GM12801 (cell line): ENCODE results near the gene BMPR1B.

ENCODE experiments used
- TF ChIP-seq, protein P1 (sequence below): IDR thresholded peaks from one replicate; pipeline ENCODE4 v1.5.1; 2011; ENCODE audit warnings: control low read depth; ENCODE audit not compliant: insufficient read length; ENCODE audit errors: extremely low read depth

Gene BMPR1B

DNA sequence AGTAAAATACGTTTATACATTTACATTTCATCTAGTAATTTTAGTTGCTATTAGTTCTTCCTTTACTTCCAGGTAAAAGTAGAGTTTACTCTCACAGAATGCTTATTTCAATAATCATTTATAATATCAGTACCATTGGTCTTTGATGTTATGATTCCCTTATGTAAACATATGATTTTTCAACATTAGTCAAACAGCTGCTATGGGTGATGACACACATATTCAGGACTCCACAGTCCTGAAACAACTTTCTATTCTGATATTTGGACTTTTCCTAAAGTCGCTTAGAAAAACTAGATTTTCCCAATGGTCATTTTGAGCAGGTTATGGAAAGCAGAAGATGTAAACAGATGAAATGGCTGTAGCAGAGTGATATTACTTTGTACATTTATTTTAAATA is 421.2 kb downstream of the BMPR1B start:
- TF ChIP-seq, protein P1, sequence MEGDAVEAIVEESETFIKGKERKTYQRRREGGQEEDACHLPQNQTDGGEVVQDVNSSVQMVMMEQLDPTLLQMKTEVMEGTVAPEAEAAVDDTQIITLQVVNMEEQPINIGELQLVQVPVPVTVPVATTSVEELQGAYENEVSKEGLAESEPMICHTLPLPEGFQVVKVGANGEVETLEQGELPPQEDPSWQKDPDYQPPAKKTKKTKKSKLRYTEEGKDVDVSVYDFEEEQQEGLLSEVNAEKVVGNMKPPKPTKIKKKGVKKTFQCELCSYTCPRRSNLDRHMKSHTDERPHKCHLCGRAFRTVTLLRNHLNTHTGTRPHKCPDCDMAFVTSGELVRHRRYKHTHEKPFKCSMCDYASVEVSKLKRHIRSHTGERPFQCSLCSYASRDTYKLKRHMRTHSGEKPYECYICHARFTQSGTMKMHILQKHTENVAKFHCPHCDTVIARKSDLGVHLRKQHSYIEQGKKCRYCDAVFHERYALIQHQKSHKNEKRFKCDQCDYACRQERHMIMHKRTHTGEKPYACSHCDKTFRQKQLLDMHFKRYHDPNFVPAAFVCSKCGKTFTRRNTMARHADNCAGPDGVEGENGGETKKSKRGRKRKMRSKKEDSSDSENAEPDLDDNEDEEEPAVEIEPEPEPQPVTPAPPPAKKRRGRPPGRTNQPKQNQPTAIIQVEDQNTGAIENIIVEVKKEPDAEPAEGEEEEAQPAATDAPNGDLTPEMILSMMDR: no peak

DNA sequence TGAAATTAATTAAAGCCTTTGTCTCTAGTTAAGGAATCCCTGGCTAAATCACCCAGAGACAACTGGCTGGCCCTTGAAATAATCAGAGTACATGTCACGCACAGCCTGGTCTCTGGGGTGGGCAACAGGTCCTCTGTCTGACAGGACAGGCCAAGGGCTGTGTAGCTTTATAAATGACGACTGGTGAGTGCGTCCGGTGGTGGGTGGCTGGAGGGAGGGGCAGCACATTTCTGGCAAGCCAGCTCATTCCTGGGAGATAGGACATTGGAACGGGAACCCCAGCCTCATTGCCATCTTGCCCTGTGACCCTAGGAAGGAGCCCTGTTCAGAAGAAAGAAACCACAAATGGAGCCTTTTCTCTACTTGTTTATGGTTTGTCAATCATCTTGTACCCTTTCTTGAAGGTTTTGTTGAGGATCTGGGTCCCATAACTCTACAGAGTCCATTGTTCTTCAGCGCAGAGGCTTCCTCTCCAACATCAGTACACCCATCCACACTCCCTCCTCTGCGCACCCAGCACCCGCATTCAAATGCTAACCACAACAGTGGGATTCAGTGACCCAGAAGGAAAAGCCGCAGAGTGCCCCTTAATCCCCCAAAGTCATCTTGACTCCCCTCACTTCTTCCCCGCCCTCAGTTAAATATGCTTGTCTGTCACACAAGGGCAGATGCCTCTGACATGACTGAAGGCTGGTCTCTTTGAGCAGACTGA is 422.9 kb downstream of the BMPR1B start:
- TF ChIP-seq, protein P1: no peak

DNA sequence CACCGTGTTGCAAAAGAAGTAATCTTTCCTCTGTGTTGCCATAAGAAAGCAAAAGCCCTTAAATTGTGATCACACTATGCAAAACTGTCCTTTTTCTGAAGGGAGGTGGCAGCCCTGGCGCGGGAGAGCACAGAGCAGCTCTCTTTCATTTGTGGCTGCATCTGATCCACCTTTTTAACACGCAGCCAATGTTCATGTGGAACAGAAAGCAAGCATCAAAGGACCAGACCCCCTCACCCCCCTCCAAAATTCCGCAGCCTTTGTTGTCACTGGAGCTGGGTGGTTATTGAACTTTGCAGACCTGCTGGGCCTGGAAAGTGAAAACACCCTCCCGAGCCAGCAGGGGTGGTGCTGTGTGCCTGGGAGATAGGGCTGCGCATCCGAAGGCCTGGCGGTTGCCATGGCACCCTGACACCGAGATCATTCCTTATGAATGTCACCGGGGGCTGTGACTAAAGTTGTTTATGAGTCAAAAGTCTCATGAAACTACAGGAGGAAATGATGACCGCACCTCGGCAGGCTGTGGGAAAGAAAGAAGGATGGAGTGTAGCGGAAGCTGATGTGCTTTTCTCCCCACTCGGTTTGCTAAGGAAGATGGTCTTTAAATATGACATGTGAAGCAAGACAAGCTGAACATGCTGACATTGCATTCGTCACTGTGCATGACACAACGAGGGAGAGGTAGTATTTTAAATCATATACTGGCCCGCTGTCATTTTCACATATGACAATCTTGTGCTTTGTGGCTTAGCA is 423.7 kb downstream of the BMPR1B start:
- TF ChIP-seq, protein P1: no peak

DNA sequence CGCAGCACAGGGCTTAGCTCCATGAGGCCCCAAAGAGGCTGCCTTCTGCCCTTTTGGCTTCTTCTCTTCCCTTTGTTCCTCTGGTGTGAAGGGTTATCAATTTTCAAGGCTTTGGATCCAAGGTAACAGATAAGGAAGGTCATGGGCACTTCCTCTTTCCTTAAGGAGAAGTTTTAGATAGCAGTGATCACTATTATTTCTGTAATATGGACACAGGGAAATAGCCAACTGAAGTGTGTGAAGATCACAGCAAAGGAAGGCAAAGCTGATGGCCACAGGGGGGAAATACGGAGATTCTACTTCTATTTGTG is 424.2 kb downstream of the BMPR1B start:
- TF ChIP-seq, protein P1: no peak

DNA sequence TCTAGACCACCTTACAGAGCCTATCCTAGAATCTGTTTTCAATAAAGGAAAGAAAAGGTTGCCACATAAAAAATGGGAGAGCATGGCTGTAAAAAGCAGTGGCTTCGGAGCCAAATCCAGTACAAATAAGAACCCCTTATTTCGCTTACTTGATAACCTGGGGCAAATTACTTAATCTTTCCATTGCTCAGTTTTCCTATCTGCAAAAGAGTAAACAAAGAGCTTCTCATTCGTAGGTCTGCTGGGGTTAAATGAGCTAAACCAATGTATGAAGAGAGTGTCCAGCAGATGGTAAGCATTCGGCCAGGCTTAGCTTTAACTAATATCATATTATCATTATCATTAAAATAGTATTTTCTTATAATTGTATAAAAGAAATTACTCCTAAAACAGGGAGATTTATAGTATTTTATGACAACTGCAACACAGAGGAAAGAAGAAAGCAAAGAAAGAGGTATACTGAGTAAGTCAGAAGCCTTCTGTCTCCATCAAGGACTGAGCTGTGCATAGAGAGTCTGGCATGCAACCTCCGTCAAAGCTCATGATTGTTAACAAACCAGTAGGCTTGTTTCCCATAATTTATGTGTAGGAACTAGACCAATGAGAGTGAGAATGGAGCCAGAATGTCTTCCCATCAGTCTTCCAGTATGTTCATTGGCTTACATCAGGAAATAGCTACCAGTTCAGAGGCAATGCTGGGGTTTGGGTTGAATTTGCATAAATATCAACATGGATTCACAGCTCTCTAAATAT is 426.1 kb downstream of the BMPR1B start:
- TF ChIP-seq, protein P1: no peak

DNA sequence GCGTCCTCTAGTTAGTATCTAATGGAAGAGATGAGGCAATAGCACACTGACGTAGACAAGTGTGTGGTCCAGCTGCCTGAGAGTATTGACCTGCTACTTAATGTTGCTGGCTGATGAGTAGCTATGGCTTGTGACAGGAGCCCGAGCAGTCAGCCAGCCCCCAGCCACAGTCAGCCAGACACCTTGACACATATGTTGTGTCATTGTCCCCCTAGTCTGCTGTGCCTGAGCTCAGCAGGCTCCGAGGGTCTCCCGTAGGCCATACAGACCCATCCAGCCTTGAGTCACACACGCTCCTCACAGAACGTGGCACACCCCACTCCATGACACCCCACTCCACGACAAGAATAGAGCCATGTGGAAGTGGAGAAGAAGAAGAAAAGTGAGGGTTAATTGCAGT is 428.9 kb downstream of the BMPR1B start:
- TF ChIP-seq, protein P1: no peak

DNA sequence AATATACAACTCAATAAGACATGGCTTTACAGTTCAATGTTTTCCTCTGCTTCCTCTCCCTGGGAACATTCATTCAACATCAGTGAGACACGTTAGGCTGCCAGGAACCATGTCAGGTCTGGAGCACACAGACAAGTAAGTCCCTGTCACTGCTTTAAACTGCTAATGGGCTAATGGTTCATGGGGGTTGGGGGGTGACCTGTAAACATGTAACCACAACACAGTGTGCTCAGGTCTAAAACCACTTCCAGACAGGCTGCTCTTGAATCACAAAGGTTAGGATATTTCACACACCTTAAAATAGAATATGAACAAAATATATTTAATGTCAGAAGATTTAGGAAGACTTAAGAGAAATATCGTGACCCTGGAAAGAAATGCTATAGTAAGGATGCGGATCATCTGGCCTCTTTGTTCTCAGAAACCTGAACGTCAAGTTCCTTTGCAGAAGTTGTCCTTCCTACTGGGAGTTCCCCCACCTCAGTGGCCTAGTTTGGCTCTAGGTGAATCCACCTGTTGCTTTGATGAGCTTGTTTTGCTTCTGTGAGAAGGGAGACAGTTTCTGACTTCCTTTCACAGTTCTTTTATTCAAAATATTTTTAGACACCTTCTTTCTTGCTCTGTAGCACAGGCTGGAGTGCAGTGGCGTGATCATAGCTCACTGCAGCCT is 431.1 kb downstream of the BMPR1B start:
- TF ChIP-seq, protein P1: no peak
